Activated T-cell treated with anti-CD3 and anti-CD28 coated beads, Interleukin-2, amount 50 U/mL, for 4 hours (primary cell): ENCODE data around the gene TBC1D12. TPM values are rescaled to one million over a fixed set of nuclear protein-coding genes. Genes with fewer than 3 reads are reported as not detected.

Experiments used
- ATAC-seq, 2 donors: fragments of 200-7000 bp; cut with Tn5 transposase; one replicate each; pipeline ENCODE4 v1.10.0; 2021
- DNase-seq: peaks from one replicate; pipeline ENCODE4 v3.0.0-alpha.2; 2020
- H3K27me3 Mint-ChIP-seq: one replicate; pipeline ENCODE4 v1.8.0; 2021; ENCODE audit warnings: low read depth, mixed read lengths
- H3K36me3 Mint-ChIP-seq: one replicate; pipeline ENCODE4 v1.8.0; 2022; ENCODE audit warnings: mixed read lengths; ENCODE audit not compliant: insufficient read depth
- H3K4me1 Mint-ChIP-seq: one replicate; pipeline ENCODE4 v1.8.0; 2021; ENCODE audit warnings: low read depth, mixed read lengths
- H3K4me3 Mint-ChIP-seq: one replicate; pipeline ENCODE4 v1.8.0; 2021; ENCODE audit warnings: mild to moderate bottlenecking, moderate library complexity, mixed read lengths
- H3K9me3 Mint-ChIP-seq: one replicate; pipeline ENCODE4 v1.8.0; 2021; ENCODE audit warnings: mixed read lengths
- total RNA-seq, 3 donors: library from RNA; stranded (reverse); gene quantifications; one replicate each; pipeline ENCODE4 v1.2.1, GENCODE V29; 2021

Gene TBC1D12
- total RNA-seq, 3 donors from 2014 or later, result 0.27 to 0.38 (median 0.32) TPM

DNA sequence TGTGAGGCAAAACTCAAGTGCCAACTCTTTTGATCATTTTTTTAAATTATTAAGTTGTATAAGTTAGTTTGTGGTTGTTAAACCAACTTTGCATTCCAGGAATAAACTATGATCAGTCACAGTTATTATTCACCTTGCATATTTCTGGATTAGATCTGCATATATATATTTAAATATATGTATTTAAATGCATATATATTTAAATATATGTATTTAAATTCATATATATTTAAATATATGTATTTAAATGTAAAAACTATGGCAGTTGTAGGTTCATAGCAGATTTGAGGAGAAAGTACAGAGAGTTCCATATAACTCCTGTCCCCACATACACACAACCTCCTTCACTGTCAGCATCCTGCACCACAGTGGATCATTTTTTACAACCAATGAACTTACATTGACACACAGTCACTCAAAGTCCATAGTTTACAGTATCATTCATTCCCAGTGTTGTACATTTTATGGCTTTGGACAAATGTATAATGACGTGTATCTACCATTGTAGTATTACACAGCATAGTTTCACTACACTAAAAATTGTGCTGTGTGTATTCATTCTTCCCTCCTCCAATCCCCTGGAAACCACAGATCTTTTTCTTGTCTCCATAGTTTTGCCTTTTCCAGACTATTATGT, 49.7 kb downstream of the TBC1D12 start:
- ATAC-seq (no peak), DNase-seq (no peak)
- Mint-ChIP-seq H3K9me3 (peaks cover 4% of the 10 kb centered on the region), H3K27me3 (peaks cover 4% of the 10 kb centered on the region), H3K4me1 (no peaks in the 10 kb centered on the region), H3K36me3 (no peaks in the 10 kb centered on the region), H3K4me3 (no peak overlapping the region)

DNA sequence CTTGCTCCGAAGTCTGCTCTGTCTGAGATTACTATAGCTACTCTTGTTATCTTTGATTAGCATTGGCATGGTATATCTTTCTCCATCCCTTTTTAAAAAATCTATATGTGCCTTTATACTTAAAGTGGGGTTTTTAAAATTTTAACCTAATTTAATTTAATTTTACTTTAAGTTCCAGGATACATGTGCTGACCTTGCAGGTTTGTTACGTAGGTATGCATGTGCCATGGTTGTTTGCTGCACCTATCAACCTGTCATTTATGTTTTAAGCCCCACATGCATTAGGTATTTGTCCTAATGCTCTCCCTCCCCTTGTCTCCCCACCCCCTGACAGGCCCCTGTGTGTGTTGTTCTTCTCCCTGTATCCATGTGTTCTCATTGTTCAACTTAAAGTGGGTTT, 54.6 kb downstream of the TBC1D12 start:
- H3K4me1 Mint-ChIP-seq, result no peaks in the 10 kb centered on the region

DNA sequence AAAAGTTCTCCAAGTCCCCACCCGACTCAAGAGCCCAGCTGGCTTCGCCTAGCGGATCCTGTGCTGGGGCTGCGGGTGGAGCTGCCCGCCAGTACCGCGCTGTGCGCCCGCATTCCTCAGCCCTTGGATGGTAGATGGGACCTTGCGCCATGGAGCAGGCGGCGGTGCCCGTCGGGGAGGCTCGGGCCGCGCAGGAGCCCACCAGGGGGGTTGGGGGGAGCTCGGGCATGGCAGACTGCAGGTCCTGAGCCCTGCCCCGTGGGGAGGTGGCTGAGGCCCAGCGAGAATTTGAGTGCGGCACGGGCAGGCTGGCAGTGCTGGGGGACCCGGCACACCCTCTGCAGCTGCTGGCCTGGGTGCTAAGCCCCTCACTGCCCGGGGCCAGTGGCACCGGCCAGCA, 57.0 kb downstream of the TBC1D12 start:
- Mint-ChIP-seq H3K9me3 (peaks cover 12% of the 10 kb centered on the region), H3K36me3 (no peaks in the 10 kb centered on the region), H3K4me1 (no peaks in the 10 kb centered on the region), H3K27me3 (peaks cover 3% of the 10 kb centered on the region), H3K4me3 (no peak overlapping the region)
- ATAC-seq, result no peak
- DNase-seq, result no peak

More for the DNA sequence above, 54.6 kb downstream of the TBC1D12 start:
- Mint-ChIP-seq H3K27me3 (peaks cover 3% of the 10 kb centered on the region), H3K9me3 (peaks cover 12% of the 10 kb centered on the region), H3K4me3 (no peak overlapping the region), H3K36me3 (no peaks in the 10 kb centered on the region)
- DNase-seq (no peak), ATAC-seq (no peak)

DNA sequence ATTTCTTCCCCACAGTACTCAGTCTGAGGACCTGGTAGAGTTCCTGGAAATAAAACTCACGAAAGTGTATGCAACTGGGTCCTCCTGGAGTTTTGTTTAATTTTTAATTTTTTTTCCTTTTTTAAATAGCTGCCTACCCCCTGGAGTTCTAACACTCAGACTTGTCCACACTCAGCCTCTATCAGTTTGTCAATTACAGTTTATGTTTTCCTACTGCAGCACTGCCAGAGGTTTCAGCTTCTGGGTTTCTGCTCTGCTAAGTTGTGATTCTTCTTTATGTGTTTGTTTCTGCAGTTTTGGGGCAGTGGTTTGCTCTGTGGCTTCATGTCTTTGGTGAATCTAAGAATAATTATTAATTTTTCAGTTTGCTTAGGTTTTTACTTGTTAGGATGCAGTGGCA, 59.2 kb downstream of the TBC1D12 start:
- peaks cover 3% of the 10 kb centered on the region for H3K27me3 Mint-ChIP-seq
- H3K36me3 Mint-ChIP-seq, result no peaks in the 10 kb centered on the region
- no peak for DNase-seq
- H3K4me1 Mint-ChIP-seq, result no peaks in the 10 kb centered on the region
- no peak overlapping the region for H3K4me3 Mint-ChIP-seq
- ATAC-seq, result no peak
- peaks cover 8% of the 10 kb centered on the region for H3K9me3 Mint-ChIP-seq

DNA sequence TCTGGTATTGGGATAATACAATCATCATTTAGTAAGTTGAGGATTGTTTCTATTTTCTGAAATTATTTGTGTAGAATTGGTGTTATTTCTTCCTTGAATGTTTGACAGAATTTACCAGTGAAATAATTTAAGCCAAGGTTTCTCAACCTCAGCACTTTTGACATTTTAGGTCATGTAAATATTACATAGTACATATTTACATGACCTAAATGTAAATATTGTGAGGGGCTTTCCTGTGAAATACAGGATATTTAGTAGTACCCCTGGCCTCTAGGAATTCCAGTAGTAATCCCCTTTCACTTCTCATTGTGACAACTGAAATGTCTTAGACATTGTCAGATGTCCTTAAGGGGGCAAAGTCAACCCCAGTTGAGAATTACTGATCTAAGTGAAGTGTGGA, 59.8 kb downstream of the TBC1D12 start:
- Mint-ChIP-seq H3K27me3 (peaks cover 3% of the 10 kb centered on the region), H3K4me3 (no peak overlapping the region), H3K36me3 (no peaks in the 10 kb centered on the region), H3K9me3 (peaks cover 8% of the 10 kb centered on the region), H3K4me1 (no peaks in the 10 kb centered on the region)
- no peak for DNase-seq
- no peak for ATAC-seq

DNA sequence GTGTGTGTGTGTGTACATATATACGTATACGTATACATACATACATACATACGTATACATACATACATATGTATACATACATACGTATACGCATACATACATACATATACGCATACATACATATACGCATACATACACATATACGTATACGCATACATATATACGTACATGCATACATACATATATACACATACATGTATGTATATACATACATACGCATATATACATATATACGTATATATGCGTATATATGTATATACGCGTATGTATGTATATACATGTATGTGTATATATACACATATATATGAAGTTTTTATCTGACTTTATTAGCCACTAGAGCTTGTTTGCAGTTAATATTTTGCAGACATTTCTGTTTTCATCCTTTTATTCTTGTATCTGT, 63.3 kb downstream of the TBC1D12 start:
- no peak for ATAC-seq
- H3K36me3 Mint-ChIP-seq, result no peaks in the 10 kb centered on the region
- peaks cover 3% of the 10 kb centered on the region for H3K9me3 Mint-ChIP-seq
- DNase-seq, result no peak
- H3K27me3 Mint-ChIP-seq, result peaks cover 4% of the 10 kb centered on the region
- no peaks in the 10 kb centered on the region for H3K4me1 Mint-ChIP-seq
- H3K4me3 Mint-ChIP-seq, result no peak overlapping the region

DNA sequence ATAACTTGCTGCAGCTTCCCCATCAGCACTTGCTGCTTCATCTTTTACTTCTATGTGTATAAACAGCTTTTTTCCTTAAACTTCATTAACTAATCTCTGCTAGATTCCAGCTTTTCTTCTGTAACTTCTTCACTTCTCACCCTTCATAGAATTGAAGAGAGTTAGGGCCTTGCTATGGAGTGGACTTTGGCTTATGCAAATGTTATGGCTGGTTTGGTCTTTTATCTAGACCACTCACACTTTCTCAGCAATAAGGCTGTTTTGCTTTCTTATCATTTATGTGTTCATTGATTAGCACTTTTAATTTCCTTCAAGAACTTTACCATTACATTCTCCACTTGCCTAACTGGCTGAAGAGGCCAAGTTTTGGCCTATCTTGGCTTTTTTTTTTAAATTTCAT, 79.1 kb downstream of the TBC1D12 start:
- H3K4me1 Mint-ChIP-seq, result no peaks in the 10 kb centered on the region
- peaks cover 6% of the 10 kb centered on the region for H3K9me3 Mint-ChIP-seq
- no peaks in the 10 kb centered on the region for H3K36me3 Mint-ChIP-seq
- H3K27me3 Mint-ChIP-seq, result peaks cover 4% of the 10 kb centered on the region
- H3K4me3 Mint-ChIP-seq, result no peak overlapping the region
- ATAC-seq (no peak), DNase-seq (no peak)

DNA sequence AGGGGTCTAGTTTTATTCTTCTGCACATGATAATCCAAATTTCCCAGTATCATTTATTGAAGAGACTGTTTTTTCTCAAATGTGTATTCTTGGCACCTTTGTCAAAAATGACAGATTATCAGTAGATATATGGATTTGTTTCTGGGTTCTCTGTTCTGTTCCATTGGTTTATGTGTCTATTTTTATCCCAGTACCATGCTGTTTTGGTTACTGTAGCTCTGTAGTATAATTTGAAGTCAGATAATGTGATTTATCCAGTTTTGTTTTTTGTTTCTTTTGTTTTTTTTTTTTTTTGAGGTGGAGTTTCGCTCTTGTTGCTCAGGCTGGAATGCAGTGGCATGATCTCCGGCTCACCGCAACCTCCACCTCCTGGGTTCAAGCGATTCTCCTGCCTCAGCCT, 81.6 kb downstream of the TBC1D12 start:
- H3K36me3 Mint-ChIP-seq, result no peaks in the 10 kb centered on the region
- peaks cover 4% of the 10 kb centered on the region for H3K27me3 Mint-ChIP-seq
- peaks cover 6% of the 10 kb centered on the region for H3K9me3 Mint-ChIP-seq
- ATAC-seq (no peak), DNase-seq (no peak)
- no peaks in the 10 kb centered on the region for H3K4me1 Mint-ChIP-seq
- no peak overlapping the region for H3K4me3 Mint-ChIP-seq

DNA sequence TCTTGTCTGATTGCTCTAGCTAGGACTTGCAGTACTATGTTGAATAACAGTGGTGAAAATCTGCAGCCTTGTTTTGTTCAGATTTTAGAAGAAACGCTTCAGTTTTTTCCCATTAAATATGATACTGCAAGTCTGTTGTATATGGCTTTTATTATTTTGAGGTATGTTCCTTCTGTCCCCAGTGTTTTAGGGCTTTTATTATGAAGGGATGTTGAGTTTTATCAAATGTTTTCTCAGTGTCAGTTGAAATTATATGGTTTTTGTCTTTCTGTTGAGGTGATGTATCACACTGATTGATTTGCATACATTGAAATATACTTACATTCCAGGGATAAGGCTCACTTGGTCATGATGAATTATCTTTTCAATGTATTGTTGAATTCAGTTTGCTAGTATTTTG, 82.8 kb downstream of the TBC1D12 start:
- Mint-ChIP-seq H3K36me3 (no peaks in the 10 kb centered on the region), H3K27me3 (peaks cover 9% of the 10 kb centered on the region), H3K4me1 (no peaks in the 10 kb centered on the region), H3K4me3 (no peak overlapping the region), H3K9me3 (peaks cover 6% of the 10 kb centered on the region)
- ATAC-seq (no peak), DNase-seq (no peak)

DNA sequence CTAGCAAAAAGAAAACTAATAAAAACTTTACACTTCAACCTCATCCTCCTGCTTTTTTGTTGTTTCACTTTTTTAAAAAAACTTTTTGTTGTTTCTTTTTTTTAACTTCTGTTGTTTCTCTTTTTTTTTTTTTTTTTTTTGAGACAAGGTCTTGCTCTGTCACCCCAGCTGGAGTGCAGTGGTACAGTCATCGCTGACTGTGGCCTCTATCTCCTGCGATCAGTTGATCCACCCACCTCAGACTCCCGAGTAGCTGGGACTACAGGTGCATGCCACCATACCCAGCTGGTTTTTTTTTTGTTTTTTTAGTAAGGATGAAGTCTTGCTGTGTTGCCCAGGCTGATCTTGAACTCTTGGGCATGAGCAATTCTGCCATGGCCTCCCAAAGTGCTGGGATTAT, 85.2 kb downstream of the TBC1D12 start:
- H3K36me3 Mint-ChIP-seq, result no peaks in the 10 kb centered on the region
- no peak for ATAC-seq
- peaks cover 6% of the 10 kb centered on the region for H3K9me3 Mint-ChIP-seq
- peaks cover 7% of the 10 kb centered on the region for H3K27me3 Mint-ChIP-seq
- no peaks in the 10 kb centered on the region for H3K4me1 Mint-ChIP-seq
- no peak overlapping the region for H3K4me3 Mint-ChIP-seq
- DNase-seq, result no peak

DNA sequence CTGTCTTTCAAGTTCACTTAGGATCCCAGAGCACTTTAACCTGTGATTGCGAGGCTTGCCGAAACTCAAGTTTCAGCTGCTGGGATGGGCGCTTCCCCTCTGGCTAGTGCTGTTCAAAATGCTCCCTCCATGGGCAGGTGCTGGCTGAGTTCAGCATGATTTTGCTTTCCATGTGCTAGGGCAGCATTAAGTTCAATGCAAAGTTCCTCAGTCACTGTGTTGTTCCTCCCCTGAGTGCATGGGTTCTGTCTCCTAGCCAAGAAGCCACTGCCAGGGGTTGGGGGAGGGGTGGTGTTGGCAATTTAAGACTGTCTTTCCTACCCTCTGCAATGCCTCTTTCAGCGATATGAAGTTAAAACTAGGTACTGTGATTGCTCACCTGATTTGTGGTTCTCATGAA, 86.8 kb downstream of the TBC1D12 start:
- Mint-ChIP-seq H3K4me3 (no peak overlapping the region), H3K36me3 (no peaks in the 10 kb centered on the region), H3K27me3 (peaks cover 7% of the 10 kb centered on the region), H3K4me1 (no peaks in the 10 kb centered on the region), H3K9me3 (no peaks in the 10 kb centered on the region)
- ATAC-seq, result no peak
- DNase-seq, result no peak

DNA sequence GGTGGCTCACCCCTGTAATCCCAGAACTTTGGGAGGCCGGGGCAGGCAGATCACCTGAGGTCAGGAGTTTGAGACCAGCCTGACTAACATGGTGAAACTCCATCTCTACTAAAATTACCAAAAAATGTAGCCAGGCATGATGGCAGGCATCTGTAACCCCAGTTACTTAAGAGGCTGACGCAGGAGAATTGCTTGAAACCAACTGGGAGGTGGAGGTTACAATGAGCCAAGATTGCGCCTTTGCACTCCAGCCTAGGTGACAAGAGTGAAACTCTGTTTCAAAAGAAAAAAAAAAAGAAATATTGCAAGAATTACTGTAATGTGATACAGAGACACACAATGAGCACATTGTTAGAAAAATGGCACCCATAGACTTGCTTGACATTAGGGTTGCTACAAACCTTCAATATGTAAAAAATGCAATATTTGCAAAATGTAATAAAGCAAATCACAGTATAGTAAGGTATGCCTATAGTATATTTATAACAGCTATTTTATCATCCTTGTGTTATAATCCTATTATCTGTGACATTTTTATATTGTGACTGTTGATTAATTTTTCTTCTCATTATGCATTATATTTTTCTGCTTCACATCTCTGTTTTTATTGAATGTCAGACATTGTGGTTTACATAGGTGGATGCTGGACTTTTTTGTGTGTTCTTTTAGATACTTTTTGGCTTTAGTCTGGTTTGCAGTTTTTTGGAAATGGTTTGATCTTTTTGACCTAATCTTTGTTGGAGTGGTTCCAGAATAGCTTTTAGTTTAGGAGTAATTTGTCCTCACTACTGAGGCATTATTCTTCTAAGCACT, 87.8 kb downstream of the TBC1D12 start:
- no peaks in the 10 kb centered on the region for H3K36me3 Mint-ChIP-seq

DNA sequence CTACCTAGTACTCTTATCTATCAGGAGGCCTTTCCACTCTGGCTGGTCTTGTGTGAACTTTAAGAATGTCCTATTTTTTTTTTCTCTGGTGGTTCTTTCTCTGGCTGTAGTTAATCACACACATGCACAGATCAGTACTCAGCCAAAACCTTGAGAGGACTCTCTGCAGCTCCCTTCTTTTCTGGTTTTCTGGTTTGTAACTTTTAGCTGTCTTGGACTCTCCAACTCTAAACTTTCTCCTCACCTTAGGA, 88.4 kb downstream of the TBC1D12 start:
- Mint-ChIP-seq H3K36me3 (no peaks in the 10 kb centered on the region), H3K4me1 (no peaks in the 10 kb centered on the region), H3K27me3 (peaks cover 7% of the 10 kb centered on the region), H3K4me3 (no peak overlapping the region), H3K9me3 (no peaks in the 10 kb centered on the region)
- DNase-seq, result no peak
- no peak for ATAC-seq

More for the DNA sequence above, 87.8 kb downstream of the TBC1D12 start:
- Mint-ChIP-seq H3K27me3 (peaks cover 7% of the 10 kb centered on the region), H3K4me3 (no peak overlapping the region), H3K4me1 (no peaks in the 10 kb centered on the region), H3K9me3 (no peaks in the 10 kb centered on the region)
- no peak for DNase-seq
- ATAC-seq, result no peak

DNA sequence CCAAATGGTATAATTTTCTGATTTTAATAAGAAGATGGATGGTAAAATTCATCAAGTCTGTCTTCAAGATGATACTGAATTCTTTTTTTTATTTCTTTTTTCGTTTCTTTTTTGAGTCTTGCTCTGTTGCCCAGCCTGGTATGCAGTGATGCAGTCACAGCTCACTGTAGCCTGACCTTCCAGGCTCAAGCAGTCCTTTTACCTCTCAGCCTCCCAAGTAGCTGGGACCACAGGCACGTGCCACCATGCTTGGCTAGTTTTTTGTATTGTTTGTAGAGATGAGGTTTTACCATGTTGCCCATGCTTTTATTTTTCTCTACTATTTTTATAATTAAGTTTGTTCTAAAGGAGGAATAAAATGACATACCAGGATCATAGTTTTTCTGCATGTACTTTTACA, 91.1 kb downstream of the TBC1D12 start:
- no peak for ATAC-seq
- no peaks in the 10 kb centered on the region for H3K36me3 Mint-ChIP-seq

DNA sequence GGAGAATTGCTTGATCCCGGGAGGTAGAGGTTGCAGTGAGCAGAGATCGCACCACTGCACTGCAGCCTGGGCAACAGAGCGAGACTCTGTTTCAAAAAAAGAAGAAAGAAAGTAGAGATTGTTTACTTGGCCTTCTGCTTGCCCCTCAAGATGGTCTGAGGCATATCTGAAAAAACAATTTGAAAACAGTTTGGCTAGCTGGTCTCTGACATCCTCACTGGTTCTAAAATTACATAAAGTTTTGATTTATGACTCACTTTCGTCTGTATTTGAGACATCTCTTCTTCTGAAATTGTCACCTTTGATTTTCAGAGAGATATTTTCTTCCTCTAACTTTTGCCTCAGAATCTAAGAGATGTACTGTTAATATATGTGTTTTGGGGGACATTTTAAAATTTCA, 93.7 kb downstream of the TBC1D12 start:
- DNase-seq, result no peak
- Mint-ChIP-seq H3K4me1 (no peaks in the 10 kb centered on the region), H3K36me3 (no peaks in the 10 kb centered on the region), H3K9me3 (no peaks in the 10 kb centered on the region), H3K27me3 (no peaks in the 10 kb centered on the region), H3K4me3 (no peak overlapping the region)
- ATAC-seq, result no peak

More for the DNA sequence above, 91.1 kb downstream of the TBC1D12 start:
- Mint-ChIP-seq H3K4me3 (no peak overlapping the region), H3K27me3 (peaks cover 7% of the 10 kb centered on the region), H3K4me1 (no peaks in the 10 kb centered on the region), H3K9me3 (no peaks in the 10 kb centered on the region)
- no peak for DNase-seq
